ENCODE data around the gene LILRB2.

The LILRB2 gene

DNA sequence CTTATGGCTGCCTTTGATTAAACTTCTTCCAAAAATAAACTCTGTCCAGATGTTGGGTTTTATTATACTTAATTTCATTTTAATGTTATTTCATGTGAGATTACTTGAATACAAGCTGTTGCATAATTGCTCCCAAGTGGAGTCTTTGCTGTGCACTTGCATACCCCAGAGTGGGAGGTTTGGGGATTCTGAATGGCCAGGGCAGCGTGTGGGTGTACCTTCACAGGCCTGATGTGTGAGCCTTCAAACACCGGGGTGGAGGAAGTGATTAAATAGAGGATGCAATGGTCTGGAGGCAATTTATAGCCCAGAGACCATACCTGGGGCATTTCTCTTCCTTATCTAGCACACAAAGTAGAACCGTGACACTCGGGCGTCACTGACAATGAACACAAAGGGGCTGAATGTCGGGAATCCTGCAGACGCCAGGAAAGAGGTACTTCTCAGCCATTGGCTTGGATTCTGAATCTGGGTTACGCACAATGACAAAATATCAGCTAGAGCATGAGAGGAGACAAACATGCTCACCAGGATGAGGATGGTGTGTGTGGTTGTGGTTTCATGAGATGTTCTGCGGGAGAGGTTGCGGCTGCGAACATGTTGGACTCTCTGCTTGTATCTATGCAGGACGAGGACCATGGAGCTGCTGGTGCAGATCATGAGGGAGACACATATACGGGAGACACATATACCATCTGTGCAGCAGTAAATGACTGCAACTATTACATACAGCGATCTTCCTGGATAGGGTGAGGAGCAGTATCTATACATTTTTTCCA is 39.2 kb upstream of the LILRB2 start:
- no peaks in the 10 kb centered on the region for H3K27me3 ChIP-seq
- no peak overlapping the region for H3K4me3 ChIP-seq
- no peaks in the 10 kb centered on the region for H4K20me1 ChIP-seq

DNA sequence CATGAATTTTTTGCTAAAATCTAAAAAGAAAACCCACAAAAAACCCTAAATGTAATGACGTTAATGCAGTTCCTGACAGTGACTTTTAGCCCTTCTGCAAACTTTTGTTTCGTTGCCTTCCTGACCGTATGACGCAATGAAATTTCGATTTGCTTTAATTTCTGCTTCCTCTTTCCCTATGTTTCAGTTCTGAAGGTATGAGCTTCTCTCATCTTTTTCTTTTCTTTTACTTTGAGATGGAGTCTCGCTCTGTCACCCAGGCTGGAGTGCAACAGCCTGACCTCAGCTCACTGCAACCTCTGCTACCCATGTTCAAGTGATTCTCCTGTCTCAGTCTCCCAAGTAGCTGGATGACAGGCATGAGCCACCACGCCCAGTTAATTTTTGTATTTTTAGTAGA is 38.1 kb upstream of the LILRB2 start:
- Histone ChIP-seq H3K4me2 (peak overlapping the region; percentile 1 to 87 (median 61); a peak in 19 of 22 replicates), H3K4me1 (peaks cover 9 to 55% (median 43%) of the 10 kb centered on the region in 10 experiments; a peak in 19 of 20 replicates), H4K20me1 (no peaks in the 10 kb centered on the region), H3K9ac (peak overlapping the region in 6 of 11 experiments; percentile 14 to 62 (median 50); a peak in 10 of 22 replicates), H3K27ac (peak overlapping the region in 9 of 11 experiments; percentile 6 to 77 (median 54); a peak in 13 of 22 replicates), H3K9me3 (replicated peaks in 1 of 11) (peaks cover 6 to 27% (median 16%) of the 10 kb centered on the region in 11 experiments; a peak in 19 of 22 replicates), H3K4me3 (peak overlapping the region in 1 of 10 experiments; percentile 31; a peak in 1 of 20 replicates), H3K27me3 (no peaks in the 10 kb centered on the region), H3K36me3 (no peaks in the 10 kb centered on the region)
- peak in 10 of 11 experiments; percentile 41 to 94 (median 72); a peak in 16 of 22 replicates for TF ChIP-seq Cebpa-rat (IDR thresholded peaks at IDR 0.05)

More for the DNA sequence above, 39.2 kb upstream of the LILRB2 start:
- H3K36me3 ChIP-seq = no peaks in the 10 kb centered on the region
- H3K4me1 ChIP-seq = peaks cover 9 to 61% (median 44%) of the 10 kb centered on the region in 10 experiments
- no peak for TF ChIP-seq Cebpa-rat (IDR thresholded peaks at IDR 0.05)
- H3K4me2 ChIP-seq = peak overlapping the region in 6 of 11 experiments; percentile 24 to 87 (median 54); a peak in 10 of 22 replicates
- no peak overlapping the region for H3K9ac ChIP-seq
- H3K9me3 ChIP-seq (replicated peaks in 1 of 11) = peaks cover 6 to 27% (median 16%) of the 10 kb centered on the region in 11 experiments; a peak in 19 of 22 replicates
- H3K27ac ChIP-seq = no peak overlapping the region

- Histone ChIP-seq H3K27ac (peak overlapping the region in 8 of 11 experiments; percentile 1 to 77 (median 35); a peak in 12 of 22 replicates), H3K4me3 (no peak overlapping the region), H3K36me3 (no peaks in the 10 kb centered on the region), H3K27me3 (no peaks in the 10 kb centered on the region), H4K20me1 (no peaks in the 10 kb centered on the region), H3K9ac (no peak overlapping the region; a peak in 2 of 22 replicates), H3K4me2 (peak overlapping the region in 6 of 11 experiments; percentile 53 to 87 (median 78); a peak in 11 of 22 replicates), H3K4me1 (peaks cover 13 to 66% (median 52%) of the 10 kb centered on the region in 10 experiments), H3K9me3 (replicated peaks in 1 of 11) (peaks cover 6 to 27% (median 16%) of the 10 kb centered on the region in 11 experiments; a peak in 19 of 22 replicates)
- TF ChIP-seq Cebpa-rat (IDR thresholded peaks at IDR 0.05) = no peak
Measured at GRCh38 chr19:54317965-54318240, 37.0 kb upstream of the LILRB2 start.

GRCh38 chr19:54317108-54317964 is 36.4 kb upstream of the LILRB2 start:
- H3K4me3 ChIP-seq = no peak overlapping the region
- H3K27me3 ChIP-seq = no peaks in the 10 kb centered on the region
- peaks cover 4 to 25% (median 15%) of the 10 kb centered on the region in 11 experiments; a peak in 19 of 22 replicates for H3K9me3 ChIP-seq (replicated peaks in 1 of 11)
- 0 out of 22 replicates have a peak, but pooled peaks of 1 of the 11 experiments have one; percentile 7 for TF ChIP-seq Cebpa-rat (IDR thresholded peaks at IDR 0.05)
- H3K36me3 ChIP-seq = no peaks in the 10 kb centered on the region
- H3K27ac ChIP-seq = peak overlapping the region in 8 of 11 experiments; percentile 1 to 77 (median 35); a peak in 13 of 22 replicates
- H3K4me2 ChIP-seq = peak overlapping the region in 9 of 11 experiments; percentile 12 to 87 (median 53); a peak in 15 of 22 replicates
- H4K20me1 ChIP-seq = no peaks in the 10 kb centered on the region
- H3K4me1 ChIP-seq = peaks cover 19 to 71% (median 57%) of the 10 kb centered on the region in 10 experiments
- H3K9ac ChIP-seq = no peak overlapping the region; a peak in 2 of 22 replicates

GRCh38 chr19:54316746-54317107 is 35.8 kb upstream of the LILRB2 start:
- Histone ChIP-seq H3K27ac (peak overlapping the region in 4 of 11 experiments; percentile 7 to 77 (median 41); a peak in 3 of 22 replicates), H3K4me1 (peaks cover 24 to 77% (median 63%) of the 10 kb centered on the region in 10 experiments), H4K20me1 (no peaks in the 10 kb centered on the region), H3K4me2 (peak overlapping the region in 9 of 11 experiments; percentile 12 to 87 (median 53); a peak in 15 of 22 replicates), H3K27me3 (no peaks in the 10 kb centered on the region), H3K9ac (no peak overlapping the region), H3K36me3 (peaks cover 0 to under 1% (median 0%) of the 10 kb centered on the region in 11 experiments; a peak in 1 of 22 replicates), H3K4me3 (no peak overlapping the region), H3K9me3 (replicated peaks in 1 of 11) (peaks cover 0 to 19% (median 9%) of the 10 kb centered on the region in 11 experiments; a peak in 16 of 22 replicates)
- no peak for TF ChIP-seq Cebpa-rat (IDR thresholded peaks at IDR 0.05)

- no peaks in the 10 kb centered on the region for H3K27me3 ChIP-seq
- TF ChIP-seq Cebpa-rat (IDR thresholded peaks at IDR 0.05) = no peak
Measured at GRCh38 chr19:54315956-54316355, 35.0 kb upstream of the LILRB2 start.

GRCh38 chr19:54312436-54313377 is 31.8 kb upstream of the LILRB2 start, which contains the start of gene LILRA5:
TSS of gene LILRA5 (minus strand) at chr19:54313166. CDS start at chr19:54313019, 147 bp downstream.
- Histone ChIP-seq H3K27ac (peak within 1 kb of the TSS in 10 of 11 experiments; percentile 14 to 82 (median 58); a peak in 19 of 22 replicates), H4K20me1 (0 out of 22 replicates have a peak, but pooled peaks cover 0 to 10% (median 0%) of the 10 kb centered on the region in 11 experiments), H3K9ac (peak within 1 kb of the TSS in 9 of 11 experiments; percentile 4 to 79 (median 57); a peak in 15 of 22 replicates), H3K4me1 (peaks cover 18 to 78% (median 44%) of the 10 kb centered on the region in 10 experiments), H3K4me2 (peak within 1 kb of the TSS; percentile 64 to 98 (median 79)), H3K36me3 (peaks cover 0 to 28% (median 0%) of the 10 kb centered on the region in 11 experiments; a peak in 6 of 22 replicates), H3K4me3 (peak within 1 kb of the TSS in 6 of 10 experiments; percentile 7 to 66 (median 58); a peak in 11 of 20 replicates), H3K27me3 (no peaks in the 10 kb centered on the region), H3K9me3 (replicated peaks in 1 of 11) (0 out of 22 replicates have a peak, but pooled peaks cover 0 to 2% (median 0%) of the 10 kb centered on the region in 11 experiments)
- TF ChIP-seq Cebpa-rat (IDR thresholded peaks at IDR 0.05) = no peak

More at GRCh38 chr19:54315956-54316355, 35.0 kb upstream of the LILRB2 start:
- H3K36me3 ChIP-seq = peaks cover 0 to 8% (median 0%) of the 10 kb centered on the region in 11 experiments; a peak in 5 of 22 replicates
- peaks cover 24 to 85% (median 69%) of the 10 kb centered on the region in 10 experiments for H3K4me1 ChIP-seq
- peak overlapping the region in 6 of 11 experiments; percentile 41 to 87 (median 78); a peak in 9 of 22 replicates for H3K4me2 ChIP-seq
- H3K27ac ChIP-seq = peak overlapping the region in 2 of 11 experiments; percentile 7 to 8; a peak in 2 of 22 replicates
- no peak overlapping the region for H3K9ac ChIP-seq
- H3K4me3 ChIP-seq = no peak overlapping the region
- H4K20me1 ChIP-seq = no peaks in the 10 kb centered on the region
- H3K9me3 ChIP-seq (replicated peaks in 1 of 11) = peaks cover 0 to 11% (median 3%) of the 10 kb centered on the region in 11 experiments; a peak in 12 of 22 replicates
